Muscle of leg (tissue), 11 donors: ENCODE results near the gene USP24. TPM values are rescaled to one million over a fixed set of nuclear protein-coding genes. Genes with fewer than 3 reads are reported as not detected.

Source experiments
- DNase-seq: peaks from one replicate; pipeline ENCODE4 v3.0.0; 2013
- H3K27ac ChIP-seq: one replicate; pipeline ENCODE4 v1.5.1; 2013; ENCODE audit warnings: mild to moderate bottlenecking, low read length, control low read depth
- H3K27me3 ChIP-seq: one replicate; pipeline ENCODE4 v1.6.1; 2013; ENCODE audit warnings: low read length; ENCODE audit not compliant: control insufficient read depth, insufficient read depth
- H3K36me3 ChIP-seq: one replicate; pipeline ENCODE4 v1.6.1; 2013; ENCODE audit warnings: low read length; ENCODE audit not compliant: control insufficient read depth, insufficient read depth
- H3K4me1 ChIP-seq: one replicate; pipeline ENCODE4 v1.6.1; 2013; ENCODE audit warnings: low read length; ENCODE audit not compliant: control insufficient read depth, insufficient read depth
- H3K4me3 ChIP-seq: one replicate; pipeline ENCODE4 v1.5.1; 2013; ENCODE audit warnings: low read length, control low read depth
- H3K9me3 ChIP-seq: replicated peaks from 2 replicates; pipeline ENCODE4 v1.6.1; 2013; ENCODE audit warnings: low read depth, low read length; ENCODE audit not compliant: control insufficient read depth
- WGBS: methylation state at CpG from one replicate; pipeline ENCODE4 v1.1.5; 2013; ENCODE audit warnings: missing lambda C conversion rate; ENCODE audit not compliant: insufficient coverage; 5-methylcytosine and 5-hydroxymethylcytosine counted together
- polyA plus RNA-seq, 8 donors: library from polyadenylated mRNA; unstranded; fragments of 120-200 nt; gene quantifications; one replicate each; pipeline versions ENCODE4 v1.2.1 to v1.2.3, GENCODE V29; 2013; ENCODE audit warnings: inconsistent platforms in 1 of 8, low replicate concordance in 1 of 8; ENCODE audit not compliant: insufficient read length in 8 of 8, insufficient read depth in 1 of 8
- total RNA-seq: library from RNA; stranded (reverse); fragments of 120-200 nt; gene quantifications from one replicate; pipeline ENCODE4 v1.2.4, GENCODE V29; 2013

The USP24 gene
- total and polyA plus RNA-seq, 9 donors = 31.0 to 54.1 (median 36.3) TPM

DNA sequence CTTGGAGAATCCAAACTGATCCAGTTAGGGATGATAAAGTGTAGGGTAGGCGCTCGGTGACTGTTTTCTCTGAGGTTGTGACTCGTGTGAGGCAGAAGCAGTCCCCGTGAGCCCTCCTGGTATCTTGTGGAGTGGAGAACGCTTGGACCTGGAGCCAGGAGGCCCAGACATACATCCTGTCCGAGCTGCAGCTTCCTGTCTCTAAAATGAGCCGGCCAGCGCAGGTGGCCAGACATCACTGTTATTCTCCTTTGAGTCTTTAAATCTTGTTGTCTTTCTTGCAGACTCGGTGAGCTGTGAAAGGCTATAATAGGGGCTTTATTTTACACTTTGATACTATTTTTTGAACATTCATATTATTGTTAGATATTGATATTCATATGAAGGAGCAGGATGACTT, 163.5 kb downstream of the USP24 start:
- H3K4me3 ChIP-seq = no peak overlapping the region
- DNase-seq = no peak
- no peaks in the 10 kb centered on the region for H3K9me3 ChIP-seq
- H3K27me3 ChIP-seq = no peaks in the 10 kb centered on the region
- H3K36me3 ChIP-seq = no peaks in the 10 kb centered on the region
- no peak overlapping the region for H3K27ac ChIP-seq
- WGBS = 43% methylated on average over 7 of the region's 9 CpGs
- peaks cover 60% of the 10 kb centered on the region for H3K4me1 ChIP-seq

DNA sequence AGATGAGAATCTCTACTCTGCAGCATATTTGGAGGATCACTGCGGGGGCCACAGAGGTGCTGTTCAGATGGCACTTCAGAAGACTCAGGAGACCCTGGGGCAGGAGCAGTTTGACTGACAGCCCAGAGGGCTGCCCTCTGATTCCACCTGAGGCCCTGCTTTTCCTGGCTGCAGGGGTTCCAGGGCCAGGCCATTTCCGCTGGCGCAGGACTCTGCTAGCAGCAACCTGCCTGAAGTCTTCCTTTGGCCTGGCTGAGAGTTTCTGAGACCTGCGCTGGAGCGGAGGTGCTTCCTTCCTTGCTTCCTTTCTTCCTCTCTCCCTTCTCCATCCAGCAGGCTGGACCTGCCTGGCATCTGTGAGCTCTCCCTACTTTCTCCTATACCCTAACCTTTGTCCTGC, 164.0 kb downstream of the USP24 start:
- Histone ChIP-seq H3K27ac (no peak overlapping the region), H3K9me3 (no peaks in the 10 kb centered on the region), H3K4me3 (no peak overlapping the region), H3K27me3 (no peaks in the 10 kb centered on the region), H3K36me3 (no peaks in the 10 kb centered on the region), H3K4me1 (peaks cover 58% of the 10 kb centered on the region)
- WGBS = 84% methylated on average over 5 of the region's 5 CpGs
- DNase-seq = no peak

DNA sequence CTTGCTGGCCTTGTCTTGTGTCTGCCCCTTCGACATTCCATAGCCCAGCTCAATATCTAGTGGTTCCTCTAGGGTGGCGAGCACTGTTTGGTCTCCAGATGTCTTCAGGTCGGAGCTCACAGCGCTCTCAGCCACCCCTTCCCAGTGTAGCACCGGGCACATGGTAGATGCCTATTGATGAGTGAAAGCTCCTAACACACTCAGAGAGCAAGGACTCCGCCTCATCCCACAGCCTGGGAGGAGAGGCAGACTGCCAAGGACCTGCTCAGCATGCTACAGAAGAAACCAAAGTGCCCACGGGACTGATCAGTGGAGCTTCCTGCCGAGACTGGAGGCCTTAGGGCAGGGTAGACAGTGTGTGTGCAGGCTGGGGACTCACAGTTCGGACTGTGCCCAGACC, 164.9 kb downstream of the USP24 start:
- WGBS = 42% methylated on average over 7 of the region's 9 CpGs
- peak; percentile 56 for DNase-seq
- Histone ChIP-seq H3K36me3 (no peaks in the 10 kb centered on the region), H3K27me3 (peaks cover 2% of the 10 kb centered on the region), H3K9me3 (no peaks in the 10 kb centered on the region), H3K4me3 (no peak overlapping the region), H3K27ac (no peak overlapping the region), H3K4me1 (peaks cover 51% of the 10 kb centered on the region)

DNA sequence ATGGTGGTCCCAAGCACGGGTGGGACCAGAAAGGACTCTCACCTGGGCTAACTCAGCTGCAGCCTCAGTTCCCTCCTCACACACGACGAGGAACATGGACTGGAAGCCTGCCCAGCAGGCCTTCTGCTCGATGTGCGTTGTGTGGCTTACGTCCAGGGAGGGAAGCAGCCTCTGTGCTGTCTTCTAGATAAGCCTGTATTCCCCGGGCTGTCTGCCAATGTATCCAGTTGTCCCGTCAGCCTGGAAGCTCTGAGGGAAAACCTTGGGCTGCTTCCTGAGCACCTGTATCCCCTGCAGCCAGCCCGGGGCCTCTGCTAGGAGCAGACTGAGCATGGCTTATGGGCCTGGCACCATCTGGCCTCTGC, 165.3 kb downstream of the USP24 start:
- no peaks in the 10 kb centered on the region for H3K36me3 ChIP-seq
- H3K27ac ChIP-seq = no peak overlapping the region
- H3K4me1 ChIP-seq = peaks cover 47% of the 10 kb centered on the region
- H3K27me3 ChIP-seq = peaks cover 2% of the 10 kb centered on the region
- no peak overlapping the region for H3K4me3 ChIP-seq
- H3K9me3 ChIP-seq = no peaks in the 10 kb centered on the region
- WGBS = 14% methylated on average over 7 of the region's 9 CpGs
- peak; percentile 89 for DNase-seq

DNA sequence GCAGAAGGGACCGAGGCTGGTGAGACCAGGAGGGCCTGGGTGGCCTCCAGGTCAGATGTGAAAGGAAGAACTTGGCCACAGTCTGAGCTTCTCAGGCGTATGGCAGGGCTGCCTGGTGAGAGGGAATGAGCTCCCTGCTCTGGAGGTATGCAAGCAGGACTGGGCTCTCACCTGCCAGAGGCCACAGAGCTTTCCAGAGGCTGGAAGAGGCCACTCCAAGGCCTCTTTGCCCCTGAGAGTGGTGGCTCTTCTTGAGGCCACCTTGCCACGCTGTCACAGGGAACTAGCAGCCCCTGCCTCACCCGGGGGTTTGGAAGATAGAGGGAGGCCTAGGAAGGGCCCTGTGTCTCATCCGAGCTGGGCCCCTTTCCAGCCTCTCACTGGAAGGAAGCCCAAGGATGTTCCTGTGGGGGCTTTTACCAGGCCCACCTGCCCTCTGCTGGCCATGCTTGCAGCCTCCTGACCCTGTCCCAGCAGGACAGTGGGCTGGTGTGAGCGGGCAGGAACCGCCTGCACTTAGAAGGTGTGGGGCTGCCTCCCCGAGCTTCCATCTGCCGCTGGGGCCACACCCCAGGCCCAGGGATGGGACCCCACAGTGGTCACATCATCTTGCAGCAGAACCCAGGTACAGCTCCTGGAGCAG, 165.8 kb downstream of the USP24 start:
- H3K4me1 ChIP-seq = peaks cover 42% of the 10 kb centered on the region
- H3K4me3 ChIP-seq = no peak overlapping the region
- H3K27me3 ChIP-seq = peaks cover 2% of the 10 kb centered on the region
- WGBS = 56% methylated on average over 8 of the region's 9 CpGs
- H3K27ac ChIP-seq = no peak overlapping the region
- H3K9me3 ChIP-seq = no peaks in the 10 kb centered on the region
- H3K36me3 ChIP-seq = no peaks in the 10 kb centered on the region
- DNase-seq = no peak

DNA sequence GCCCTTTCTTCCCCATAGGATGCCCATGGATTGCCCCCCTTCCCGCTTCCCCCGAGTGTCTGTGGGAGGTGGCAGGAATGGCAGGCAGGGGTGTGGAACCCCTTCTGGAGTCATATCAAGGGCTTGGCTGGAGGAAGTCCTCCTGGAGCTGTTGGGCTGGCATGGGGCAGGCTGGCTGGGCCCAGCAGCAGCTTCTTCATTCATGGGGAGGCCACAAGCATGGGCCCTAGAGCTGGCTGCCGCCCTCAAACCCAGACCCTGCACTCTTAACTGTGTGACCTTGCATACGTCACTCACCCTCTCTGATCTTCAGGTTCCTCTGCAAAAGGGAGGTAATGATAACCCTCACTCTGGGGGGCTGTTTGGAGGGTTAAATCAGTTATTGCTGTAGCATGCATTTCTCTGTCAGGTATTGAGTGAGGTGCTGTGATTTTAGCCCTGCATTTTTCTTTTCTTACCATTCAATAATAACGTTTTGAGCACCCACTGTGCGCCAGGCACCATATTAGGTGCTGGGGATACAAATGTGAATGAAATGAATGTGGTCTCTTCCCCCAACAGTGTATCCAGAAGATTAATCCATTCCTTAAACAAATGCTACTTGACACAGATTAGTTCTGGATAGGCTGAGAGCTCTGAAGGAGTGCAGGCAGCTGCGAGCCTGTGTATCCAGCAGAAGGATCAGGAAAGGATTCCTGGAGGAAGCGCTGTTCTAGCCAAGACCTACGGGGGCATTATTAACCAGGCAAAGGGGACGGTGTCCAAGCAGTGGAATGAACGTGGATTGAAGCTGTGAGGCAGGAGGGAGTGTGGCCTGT, 166.5 kb downstream of the USP24 start:
- 38% methylated on average over 5 of the region's 11 CpGs for WGBS
- no peak for DNase-seq

DNA sequence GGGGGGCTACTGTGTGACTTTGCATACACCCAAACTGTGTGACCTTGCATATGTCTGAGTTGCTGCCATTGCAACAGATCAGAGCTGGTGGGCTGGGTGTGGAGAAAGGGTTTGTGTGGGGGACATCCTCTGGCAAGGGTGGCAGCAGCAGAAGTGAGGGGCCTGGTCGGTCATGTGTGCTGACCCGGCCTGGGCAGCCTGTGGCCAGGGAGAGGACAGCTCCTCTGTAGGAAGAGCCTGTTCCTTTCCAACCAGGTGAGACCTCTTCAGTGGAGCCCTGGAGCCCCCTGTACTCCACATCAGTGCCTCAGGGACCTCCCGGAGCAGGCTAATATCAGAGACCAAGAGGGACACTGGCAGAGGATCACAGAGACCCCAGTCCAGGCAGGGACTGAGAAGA, 167.6 kb downstream of the USP24 start:
- H3K27me3 ChIP-seq = peaks cover 2% of the 10 kb centered on the region
- no peak overlapping the region for H3K4me3 ChIP-seq
- no peaks in the 10 kb centered on the region for H3K9me3 ChIP-seq
- H3K4me1 ChIP-seq = peaks cover 29% of the 10 kb centered on the region
- 95% methylated on average over 2 of the region's 3 CpGs for WGBS
- no peak for DNase-seq
- no peak overlapping the region for H3K27ac ChIP-seq
- H3K36me3 ChIP-seq = no peaks in the 10 kb centered on the region

More for the DNA sequence above, 166.5 kb downstream of the USP24 start:
- Histone ChIP-seq H3K4me1 (peaks cover 36% of the 10 kb centered on the region), H3K9me3 (no peaks in the 10 kb centered on the region), H3K36me3 (no peaks in the 10 kb centered on the region), H3K4me3 (no peak overlapping the region), H3K27ac (no peak overlapping the region), H3K27me3 (peaks cover 2% of the 10 kb centered on the region)

DNA sequence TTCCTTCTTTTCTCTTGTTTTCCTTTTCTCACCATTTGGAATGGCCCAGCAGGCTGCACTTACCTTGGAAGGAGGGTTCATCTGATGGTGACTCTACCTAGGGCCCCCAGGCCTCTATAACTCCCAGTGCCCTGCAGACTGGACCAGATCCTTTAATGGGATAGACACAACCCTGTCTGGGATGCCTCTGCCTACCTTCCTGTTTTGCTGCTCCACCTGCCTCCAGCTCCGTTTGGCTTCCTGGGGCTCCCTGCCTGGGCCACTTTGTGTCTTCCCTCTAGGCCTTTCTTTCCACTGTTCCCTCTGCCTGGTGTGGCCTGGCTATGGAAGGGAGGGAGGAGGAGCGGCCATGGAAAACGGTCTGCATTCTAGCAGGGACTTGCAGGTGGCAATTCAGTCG, 168.3 kb downstream of the USP24 start:
- H3K4me1 ChIP-seq = peaks cover 28% of the 10 kb centered on the region
- 64% methylated on average over 2 of the region's 4 CpGs for WGBS
- no peak overlapping the region for H3K4me3 ChIP-seq

DNA sequence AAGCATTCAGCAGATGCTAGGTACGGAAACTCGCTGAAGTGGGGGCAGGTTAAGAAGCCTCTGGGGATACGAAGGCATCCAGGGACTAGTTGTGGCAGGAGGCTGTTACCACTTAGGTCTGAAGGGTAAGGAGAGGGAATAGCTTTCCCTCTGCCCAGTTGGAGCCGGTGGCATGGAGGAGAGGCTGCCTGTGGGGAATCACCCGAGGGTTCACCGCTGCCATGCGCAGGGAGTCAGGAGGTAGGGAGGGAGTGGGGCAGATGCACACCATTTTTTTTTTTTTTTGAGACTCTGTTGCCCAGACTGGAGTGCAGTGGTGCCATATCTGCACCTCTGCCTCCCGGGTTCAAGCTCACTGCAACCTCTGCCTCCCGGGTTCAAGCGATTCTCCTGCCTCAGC, 169.7 kb downstream of the USP24 start:
- H3K4me1 ChIP-seq = peaks cover 23% of the 10 kb centered on the region
- WGBS = 86% methylated on average over 5 of the region's 10 CpGs
- no peaks in the 10 kb centered on the region for H3K36me3 ChIP-seq
- H3K9me3 ChIP-seq = no peaks in the 10 kb centered on the region
- DNase-seq = no peak
- no peak overlapping the region for H3K27ac ChIP-seq
- peaks cover 16% of the 10 kb centered on the region for H3K27me3 ChIP-seq
- no peak overlapping the region for H3K4me3 ChIP-seq

More for the DNA sequence above, 168.3 kb downstream of the USP24 start:
- Histone ChIP-seq H3K36me3 (no peaks in the 10 kb centered on the region), H3K27me3 (peaks cover 4% of the 10 kb centered on the region), H3K9me3 (no peaks in the 10 kb centered on the region), H3K27ac (no peak overlapping the region)
- DNase-seq = no peak

DNA sequence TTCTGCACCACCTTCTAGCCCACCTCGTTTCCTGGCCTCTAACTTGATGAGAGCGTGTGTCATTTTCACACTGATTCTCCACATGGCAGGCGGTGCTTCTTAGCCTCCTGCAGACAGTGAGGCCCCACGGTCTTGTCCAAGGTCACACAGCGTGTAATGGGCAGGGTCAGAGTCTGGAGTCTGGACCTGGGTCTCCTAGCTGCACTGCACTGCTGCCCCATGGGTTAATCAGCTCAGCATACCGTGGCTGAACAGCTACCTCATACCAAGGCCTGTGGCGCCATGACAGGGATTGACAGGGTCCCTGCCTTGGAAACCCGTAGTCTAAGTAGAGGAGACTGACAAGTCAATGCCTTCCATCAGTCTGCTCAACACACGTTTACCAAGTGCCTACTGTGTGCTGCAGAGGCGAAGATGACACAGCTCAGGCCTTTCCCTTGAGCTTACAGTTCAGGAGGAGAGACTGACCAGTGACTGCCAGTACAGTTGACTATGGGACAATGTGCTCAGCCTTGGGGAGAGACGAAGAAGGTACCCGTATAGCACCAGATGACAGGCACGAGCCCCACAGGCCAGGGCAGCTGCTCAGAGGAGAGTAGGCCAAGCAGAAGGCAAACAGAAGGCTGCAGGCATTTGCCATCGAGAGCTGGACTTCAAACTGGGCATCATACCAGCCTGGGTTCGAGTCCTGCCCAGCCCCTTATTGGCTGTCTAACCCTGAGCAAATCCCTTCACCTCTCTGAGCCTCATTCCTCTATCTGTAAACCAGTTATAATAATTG, 170.4 kb downstream of the USP24 start:
- H3K27ac ChIP-seq = no peak overlapping the region
- no peaks in the 10 kb centered on the region for H3K9me3 ChIP-seq
- peaks cover 23% of the 10 kb centered on the region for H3K4me1 ChIP-seq
- H3K36me3 ChIP-seq = no peaks in the 10 kb centered on the region
- H3K27me3 ChIP-seq = peaks cover 22% of the 10 kb centered on the region
- WGBS = 86% methylated on average over 13 of the region's 15 CpGs
- DNase-seq = no peak
- no peak overlapping the region for H3K4me3 ChIP-seq
